Urinary bladder (tissue), 4 donors: ENCODE results near the gene KCNAB1. TPM values are rescaled to one million over a fixed set of nuclear protein-coding genes. Genes with fewer than 3 reads are reported as not detected.

Experiments used
- DNase-seq: peaks from one replicate; pipeline ENCODE4 v3.0.0-alpha.2; 2015; ENCODE audit errors: extremely low spot score
- H3K27ac ChIP-seq: one replicate; pipeline ENCODE4 v1.5.1; 2013; ENCODE audit warnings: low read depth, mild to moderate bottlenecking, moderate library complexity
- H3K36me3 ChIP-seq: one replicate; pipeline ENCODE4 v1.6.1; 2013; ENCODE audit warnings: mild to moderate bottlenecking, moderate library complexity; ENCODE audit not compliant: insufficient read depth
- H3K4me1 ChIP-seq: one replicate; pipeline ENCODE4 v1.6.1; 2013; ENCODE audit warnings: mild to moderate bottlenecking, moderate library complexity; ENCODE audit not compliant: insufficient read depth
- H3K4me3 ChIP-seq: one replicate; pipeline ENCODE4 v1.5.1; 2013; ENCODE audit warnings: low read depth, low read length
- WGBS: extraction: QIAGEN DNeasy Blood & Tissue Kit; methylation state at CpG from one replicate; pipeline ENCODE4 v1.1.7; 2013; 5-methylcytosine and 5-hydroxymethylcytosine counted together
- polyA plus RNA-seq: library from polyadenylated mRNA; stranded (reverse); fragments of 200-250 nt; gene quantifications from one replicate; pipeline ENCODE4 v1.2.3, GENCODE V29; 2013
- total RNA-seq: library from RNA; depleted of rRNA; stranded (reverse); fragments of >200 nt; gene quantifications from one replicate; pipeline ENCODE4 v1.2.3, GENCODE V29; 2014
- donor health status: healthy with polysubstance abuse.
- donor health status: healthy.

Gene KCNAB1
- total and polyA plus RNA-seq, 2 donors = 3.7 to 4.9 TPM

DNA sequence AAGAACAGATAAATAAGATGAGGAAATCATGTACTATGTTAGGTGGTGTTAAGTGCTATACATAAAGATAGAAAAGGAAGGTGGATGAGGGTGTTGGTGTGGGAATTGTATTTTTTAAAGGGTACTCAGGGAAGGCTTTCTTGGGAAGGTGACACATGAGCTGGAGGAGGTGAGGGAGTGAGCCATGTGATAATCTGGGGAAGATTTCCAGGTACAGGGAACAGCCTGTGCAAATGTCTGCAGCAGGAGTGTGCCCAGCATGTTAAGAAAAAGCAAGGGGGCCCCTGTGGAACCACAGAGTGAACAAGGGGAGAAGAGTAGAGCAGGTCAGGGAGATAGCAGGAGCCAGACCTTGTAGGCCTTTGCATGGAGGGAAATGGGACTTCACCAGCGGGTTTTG is 258.9 kb downstream of the KCNAB1 start:
- no peaks in the 10 kb centered on the region for H3K4me1 ChIP-seq
- no peak overlapping the region for H3K4me3 ChIP-seq
- H3K36me3 ChIP-seq = no peaks in the 10 kb centered on the region
- WGBS = 94% methylated on average over 1 of the region's 1 CpG
- DNase-seq = no peak
- no peak overlapping the region for H3K27ac ChIP-seq

DNA sequence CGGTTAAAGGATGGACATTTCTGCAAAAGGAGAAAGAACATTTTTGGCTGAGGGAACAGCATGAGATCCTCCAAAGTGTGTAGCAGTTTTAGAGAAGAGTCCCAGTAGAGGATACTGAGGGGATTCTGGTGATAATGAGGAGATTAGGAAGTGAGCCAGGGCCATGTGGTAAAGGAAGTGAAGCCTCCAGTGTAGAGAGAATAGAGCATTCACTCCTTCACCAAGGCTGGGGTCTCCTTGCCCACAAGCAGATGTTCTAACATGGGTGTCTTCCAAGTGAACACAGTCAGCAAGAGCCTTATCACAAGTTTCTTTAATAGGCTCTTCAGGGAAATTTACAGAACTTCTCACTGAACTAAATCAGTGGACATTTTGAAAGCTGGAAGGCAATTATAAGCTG is 260.9 kb downstream of the KCNAB1 start:
- Histone ChIP-seq H3K4me1 (no peaks in the 10 kb centered on the region), H3K36me3 (no peaks in the 10 kb centered on the region), H3K27ac (no peak overlapping the region), H3K4me3 (no peak overlapping the region)
- DNase-seq = no peak
- whole genome bisulfite sequencing = 0% methylated on average over 1 of the region's 1 CpG

DNA sequence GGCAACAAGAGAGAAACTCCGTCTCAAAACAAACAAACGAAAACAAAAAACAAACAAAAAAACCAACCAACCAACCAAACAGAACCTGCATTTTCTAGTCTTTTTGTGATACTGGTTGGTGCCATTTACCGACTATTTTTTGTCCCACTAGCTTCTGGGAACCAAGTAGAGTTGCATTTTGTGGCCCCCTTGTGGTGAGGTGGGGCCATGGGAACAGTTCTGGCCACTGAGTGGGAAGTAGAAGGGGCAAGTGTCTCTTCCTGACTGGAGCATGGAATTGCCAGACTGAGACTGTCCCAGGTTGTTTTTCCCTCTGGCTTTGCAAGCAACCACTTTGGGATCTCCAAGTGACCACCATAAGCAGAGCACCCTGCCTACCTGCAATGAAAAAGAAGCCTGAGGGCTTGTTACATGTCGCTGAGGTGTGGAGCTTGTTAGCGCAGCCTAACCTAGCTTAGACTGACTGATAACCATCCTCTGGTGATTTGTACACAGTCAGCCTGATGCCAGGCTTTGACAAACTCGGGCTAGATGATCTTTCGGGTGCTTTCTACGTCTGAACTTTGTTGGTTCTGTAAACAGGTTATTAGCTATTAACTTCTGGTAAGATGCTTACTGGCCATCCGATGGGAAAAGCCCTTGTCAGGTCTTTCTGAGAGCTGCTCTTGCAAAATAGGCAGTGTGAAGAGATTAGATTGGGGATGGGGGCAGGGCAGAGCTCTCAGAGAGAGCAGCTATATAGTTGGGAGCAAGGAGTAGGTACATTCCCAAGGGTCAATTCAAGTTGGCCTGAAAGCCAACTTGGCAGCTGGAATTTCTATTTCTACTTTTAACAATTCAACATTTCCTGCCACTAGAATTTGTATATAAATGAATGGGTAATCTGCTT is 262.3 kb downstream of the KCNAB1 start:
- no peak overlapping the region for H3K27ac ChIP-seq
- H3K36me3 ChIP-seq = no peaks in the 10 kb centered on the region
- H3K4me3 ChIP-seq = no peak overlapping the region
- WGBS = 92% methylated on average over 9 of the region's 9 CpGs
- DNase-seq = no peak
- H3K4me1 ChIP-seq = no peaks in the 10 kb centered on the region

DNA sequence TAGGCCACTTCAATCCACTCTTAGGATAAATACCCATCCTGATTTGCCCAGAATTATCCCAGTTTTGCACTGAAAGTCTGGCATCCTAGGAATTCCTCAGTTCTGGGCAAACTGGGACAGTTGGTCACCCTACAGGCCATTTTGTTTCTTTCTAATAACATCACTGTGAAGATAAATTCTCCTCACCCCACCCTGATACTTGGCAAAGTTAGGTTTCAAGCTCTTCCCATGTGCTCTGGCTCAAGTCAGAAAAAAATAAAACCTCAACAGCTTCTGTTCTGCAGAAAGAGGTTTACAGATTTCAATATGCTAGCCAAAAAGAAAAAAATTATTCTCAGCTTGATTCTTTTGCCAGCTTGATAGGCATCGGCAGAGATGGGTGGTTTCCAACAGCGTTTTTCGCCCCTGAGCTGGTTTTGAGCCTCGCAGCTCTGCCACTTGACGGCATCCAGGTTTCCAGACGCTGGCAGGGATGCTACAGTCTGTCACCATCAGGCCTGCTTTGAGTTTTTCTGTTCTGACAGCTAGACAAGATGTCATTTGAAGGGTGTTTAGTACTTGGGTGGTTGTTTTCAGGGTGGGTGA is 263.2 kb downstream of the KCNAB1 start:
- 55% methylated on average over 6 of the region's 6 CpGs for WGBS
- no peaks in the 10 kb centered on the region for H3K4me1 ChIP-seq
- no peaks in the 10 kb centered on the region for H3K36me3 ChIP-seq
- DNase-seq = no peak
- no peak overlapping the region for H3K4me3 ChIP-seq
- no peak overlapping the region for H3K27ac ChIP-seq

DNA sequence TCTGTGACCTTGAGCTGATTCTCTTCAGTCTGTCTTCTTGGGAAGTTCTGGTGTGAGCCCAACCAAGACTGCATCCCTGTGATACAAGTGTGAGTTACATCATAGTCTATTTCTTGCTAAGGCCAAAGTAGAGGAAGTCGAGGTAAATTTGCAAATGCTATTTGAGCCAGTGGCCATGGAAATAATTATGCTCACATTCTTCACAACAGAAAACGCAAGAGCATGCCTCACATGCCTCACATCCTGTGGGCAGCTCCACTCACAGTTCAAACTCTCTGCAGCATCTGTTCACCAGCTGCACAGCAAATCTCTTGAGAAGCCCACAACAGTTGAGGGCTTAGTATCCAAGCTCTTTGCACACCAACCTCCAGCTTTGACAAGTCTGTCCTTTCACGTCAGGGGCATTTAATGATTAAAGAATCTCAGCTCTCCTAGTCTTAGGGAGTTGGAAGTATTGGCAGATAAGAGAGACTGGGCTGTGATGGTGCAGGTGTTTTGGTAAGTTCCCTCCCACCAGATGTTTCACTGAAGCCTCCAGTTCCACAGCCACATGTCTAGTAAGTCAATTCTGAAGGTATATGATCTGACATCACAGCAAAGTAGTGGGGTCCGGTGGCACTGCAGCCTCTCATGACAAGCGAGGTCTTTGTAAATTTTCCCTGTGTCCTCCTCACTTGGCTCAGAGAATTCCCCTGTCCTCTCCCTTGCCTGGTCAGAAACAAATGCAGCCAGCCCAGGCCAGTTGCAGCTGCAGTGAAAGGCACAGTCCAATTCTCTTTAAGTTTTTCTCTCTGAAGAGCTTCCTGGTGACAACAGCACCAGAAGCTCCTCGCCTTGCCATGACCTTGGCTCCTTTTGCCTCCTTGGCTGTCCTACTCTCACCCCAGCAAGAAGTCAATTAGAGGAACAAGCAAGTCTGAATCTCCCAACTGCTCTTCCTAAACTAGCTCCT is 268.4 kb downstream of the KCNAB1 start:
- H3K4me3 ChIP-seq = no peak overlapping the region
- H3K4me1 ChIP-seq = no peaks in the 10 kb centered on the region
- no peak overlapping the region for H3K27ac ChIP-seq

DNA sequence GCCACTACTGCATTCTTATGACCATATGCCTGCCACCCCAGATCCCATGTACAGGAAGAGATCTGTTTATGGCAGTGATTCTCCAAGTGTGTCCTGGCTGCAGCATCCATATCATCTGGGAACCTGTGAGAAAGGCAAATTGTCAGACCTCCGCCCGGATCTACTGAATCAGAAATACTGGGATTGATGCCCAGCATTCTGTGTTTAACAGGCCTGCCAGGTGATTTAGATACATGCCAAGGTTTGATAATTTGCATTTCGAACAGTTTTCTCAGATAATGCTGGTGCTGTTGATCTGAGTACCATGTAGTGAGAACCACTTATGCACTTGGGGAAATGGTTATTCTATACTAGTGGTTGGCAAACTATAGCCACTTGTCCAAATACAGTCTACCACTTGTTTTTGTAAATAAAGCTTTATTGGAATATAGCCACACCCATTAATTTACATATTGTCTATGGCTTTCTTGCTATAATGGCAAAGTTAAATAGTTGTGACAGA is 269.1 kb downstream of the KCNAB1 start:
- Histone ChIP-seq H3K27ac (no peak overlapping the region), H3K4me1 (no peaks in the 10 kb centered on the region), H3K4me3 (no peak overlapping the region), H3K36me3 (no peaks in the 10 kb centered on the region)
- no peak for DNase-seq
- WGBS = 94% methylated on average over 3 of the region's 3 CpGs

More for the DNA sequence above, 268.4 kb downstream of the KCNAB1 start:
- WGBS = 67% methylated on average over 6 of the region's 6 CpGs
- H3K36me3 ChIP-seq = no peaks in the 10 kb centered on the region
- DNase-seq = no peak

DNA sequence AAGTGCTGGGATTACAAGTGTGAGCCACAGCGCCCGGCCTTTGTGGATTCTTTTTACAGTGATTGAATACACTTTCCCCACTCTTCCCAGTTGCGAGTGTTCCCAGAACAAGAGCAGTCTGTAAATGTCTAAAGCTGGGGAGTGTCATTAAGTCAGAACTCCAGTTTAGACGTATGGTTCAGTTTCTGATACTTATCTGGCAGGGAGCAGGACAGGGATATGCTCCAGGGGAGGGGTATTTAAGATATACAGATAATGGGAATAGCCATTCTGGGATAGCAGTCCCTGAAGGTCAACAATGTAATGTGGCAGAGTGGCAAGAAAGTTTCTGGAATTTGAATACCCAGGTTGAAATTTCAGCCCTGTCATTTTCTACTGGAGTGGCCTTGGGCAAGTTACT is 270.5 kb downstream of the KCNAB1 start:
- 76% methylated on average over 4 of the region's 4 CpGs for WGBS
- no peak overlapping the region for H3K27ac ChIP-seq
- H3K4me1 ChIP-seq = no peaks in the 10 kb centered on the region
- H3K36me3 ChIP-seq = no peaks in the 10 kb centered on the region
- no peak for DNase-seq
- no peak overlapping the region for H3K4me3 ChIP-seq

DNA sequence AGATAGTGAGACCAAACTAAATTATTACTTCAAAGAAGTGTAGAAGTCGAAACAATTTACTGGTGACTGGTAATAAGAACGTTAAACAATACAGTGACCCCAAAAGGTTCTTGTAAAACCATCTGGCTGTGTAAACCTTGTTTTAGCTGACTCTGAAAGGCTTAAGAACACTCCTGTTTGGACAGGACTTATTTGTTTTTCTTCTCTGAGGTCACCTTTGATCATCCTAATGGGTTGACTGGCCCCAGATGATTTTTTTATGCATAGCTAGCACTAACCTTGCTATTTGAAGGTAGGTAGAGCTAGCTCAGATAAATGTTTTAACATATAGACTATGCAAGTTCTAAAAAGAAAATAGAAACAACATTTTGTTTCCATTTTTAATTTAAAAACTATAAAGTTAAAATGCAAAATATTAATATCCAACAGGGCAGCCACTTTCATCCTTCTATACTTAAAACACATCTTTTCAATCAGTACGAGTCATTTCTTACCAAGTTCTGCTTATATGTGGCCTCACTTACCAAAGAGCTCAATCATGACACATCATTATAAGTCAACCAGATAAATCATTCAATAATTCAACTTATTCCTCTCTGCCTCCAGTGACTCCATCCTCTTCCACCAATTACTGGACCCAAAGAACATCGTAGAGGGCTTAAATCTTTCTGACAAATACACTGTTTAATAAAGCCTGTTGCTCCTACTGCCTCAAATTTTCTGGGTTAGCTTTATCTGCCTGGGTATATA is 275.8 kb downstream of the KCNAB1 start:
- H3K4me1 ChIP-seq = no peaks in the 10 kb centered on the region
- no peak overlapping the region for H3K27ac ChIP-seq
- H3K36me3 ChIP-seq = no peaks in the 10 kb centered on the region
- 70% methylated on average over 4 of the region's 4 CpGs for WGBS
- DNase-seq = no peak
- no peak overlapping the region for H3K4me3 ChIP-seq

DNA sequence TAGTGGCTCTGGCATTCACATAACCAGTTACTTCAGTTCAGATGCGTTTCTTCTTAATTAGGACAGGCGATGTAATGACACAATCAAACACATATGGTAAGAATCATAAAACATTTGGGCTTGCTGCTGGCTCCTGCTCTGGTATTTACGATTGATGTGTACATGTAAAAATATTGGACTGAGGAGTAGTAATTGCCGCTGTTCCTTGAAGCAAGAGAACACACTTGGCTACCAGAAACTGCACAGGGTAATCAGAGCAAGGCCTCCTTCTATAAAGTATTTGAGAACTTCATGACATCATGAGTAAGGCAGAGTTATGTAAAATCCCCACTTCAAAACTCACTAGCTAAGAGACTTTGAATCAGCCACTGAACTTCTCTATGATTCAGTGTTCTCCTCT is 276.5 kb downstream of the KCNAB1 start:
- 80% methylated on average over 4 of the region's 4 CpGs for WGBS
- H3K4me3 ChIP-seq = no peak overlapping the region
- H3K36me3 ChIP-seq = no peaks in the 10 kb centered on the region
- no peaks in the 10 kb centered on the region for H3K4me1 ChIP-seq
- no peak for DNase-seq
- no peak overlapping the region for H3K27ac ChIP-seq

DNA sequence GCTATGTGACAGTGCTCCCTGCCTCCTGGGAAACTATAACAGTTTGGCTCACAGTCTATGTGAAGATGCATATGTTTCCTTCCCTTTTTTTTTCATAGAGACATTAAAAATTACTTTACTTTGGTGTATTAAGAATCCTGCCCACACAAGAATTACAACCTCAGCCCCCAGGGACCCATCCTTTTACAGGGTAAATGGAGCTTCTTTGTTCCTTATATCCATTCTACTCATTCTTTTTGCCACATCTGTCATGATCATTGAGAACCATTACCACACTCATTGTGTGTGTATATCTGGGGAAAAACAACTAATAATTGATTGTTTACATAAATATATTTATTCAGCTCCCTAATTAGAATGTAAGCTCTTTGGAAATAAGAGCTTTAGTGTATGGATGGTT is 277.2 kb downstream of the KCNAB1 start:
- Histone ChIP-seq H3K27ac (no peak overlapping the region), H3K36me3 (no peaks in the 10 kb centered on the region), H3K4me1 (no peaks in the 10 kb centered on the region), H3K4me3 (no peak overlapping the region)
- no peak for DNase-seq

DNA sequence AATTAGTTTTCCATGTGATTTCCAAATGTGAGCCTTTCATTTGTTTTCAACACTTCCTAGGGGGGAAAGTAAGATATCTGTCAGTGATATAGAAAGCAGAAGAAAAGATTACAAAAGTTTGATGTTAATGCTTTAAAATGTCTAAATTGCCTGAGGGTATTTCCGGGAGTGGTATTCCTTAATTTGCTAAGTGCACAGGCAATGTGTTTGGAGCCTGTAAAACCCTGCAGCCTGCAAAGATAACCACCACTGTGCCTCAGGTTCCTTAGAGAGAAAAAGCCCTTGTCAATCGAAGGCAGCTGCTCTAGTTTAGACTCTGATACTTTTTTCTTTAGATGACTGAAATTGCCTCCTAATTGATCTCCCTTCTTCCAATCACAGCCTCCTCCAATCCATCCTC is 279.7 kb downstream of the KCNAB1 start:
- WGBS = 60% methylated on average over 2 of the region's 2 CpGs
- H3K36me3 ChIP-seq = no peaks in the 10 kb centered on the region
- no peak for DNase-seq
- H3K27ac ChIP-seq = no peak overlapping the region
- H3K4me1 ChIP-seq = no peaks in the 10 kb centered on the region
- H3K4me3 ChIP-seq = no peak overlapping the region

DNA sequence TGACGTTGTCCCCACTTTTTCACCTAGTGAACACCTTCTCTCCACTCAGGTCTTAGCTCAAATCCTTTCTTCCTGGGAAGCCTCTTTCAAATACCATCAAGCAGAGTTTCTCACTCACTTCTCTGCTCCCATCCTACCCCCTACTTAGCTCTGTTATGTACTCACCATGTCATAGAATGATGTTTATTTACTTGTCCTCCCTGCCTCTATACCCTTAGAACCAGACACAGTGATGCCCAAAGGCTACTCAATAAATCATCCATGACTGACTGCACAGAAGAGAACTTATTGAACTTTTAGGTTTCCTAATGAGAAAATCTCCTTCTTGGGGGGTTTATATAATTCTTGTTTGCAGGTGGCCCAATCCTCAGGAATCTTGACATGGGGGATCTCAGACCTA is 280.4 kb downstream of the KCNAB1 start:
- WGBS = 54% methylated on average over 1 of the region's 1 CpG
- Histone ChIP-seq H3K27ac (no peak overlapping the region), H3K4me1 (no peaks in the 10 kb centered on the region), H3K36me3 (no peaks in the 10 kb centered on the region), H3K4me3 (no peak overlapping the region)
- no peak for DNase-seq

DNA sequence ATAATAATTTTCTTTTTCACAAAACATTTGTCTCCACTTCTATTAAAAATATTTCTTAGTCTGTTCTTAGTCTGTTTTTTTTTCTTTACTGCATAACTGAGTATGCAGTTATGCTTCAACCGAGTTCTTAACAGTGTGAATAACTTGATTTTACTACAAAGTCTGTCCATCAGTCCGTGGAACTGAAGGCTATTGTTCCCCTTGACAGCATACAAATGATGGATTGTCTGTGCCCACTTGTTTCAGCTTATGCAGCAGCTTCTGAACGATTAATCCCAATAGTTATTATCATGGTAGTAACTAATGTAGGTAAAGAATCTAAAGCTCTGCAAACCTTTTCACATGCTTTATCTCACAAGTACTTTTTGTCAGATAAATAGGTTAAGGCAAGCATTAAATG is 283.8 kb downstream of the KCNAB1 start:
- Histone ChIP-seq H3K27ac (no peak overlapping the region), H3K4me3 (no peak overlapping the region), H3K36me3 (no peaks in the 10 kb centered on the region), H3K4me1 (no peaks in the 10 kb centered on the region)
- DNase-seq = no peak
- 60% methylated on average over 3 of the region's 3 CpGs for WGBS
